GM12878 (cell line): ENCODE measurements around the gene CARD19. TPM values are rescaled to one million over a fixed set of nuclear protein-coding genes. Genes with fewer than 3 reads are reported as not detected.

Experiments
- ATAC-seq: fragments of 200-7000 bp; cut with Tn5 transposase; 3 replicates; pipeline ENCODE4 v1.9.1; 2020; ENCODE audit warnings: mild to moderate bottlenecking, moderate library complexity
- BruUV-seq: library from RNA; stranded (reverse); fragments of 400-500 nt; replicated peaks from 2 replicates; lab custom pipeline; 2021; lab: Mats Ljungman, UMichigan
- CTCF ChIA-PET: fragments of 300-600 bp; sonication (Branson Sonifier 250); formaldehyde crosslinking; extraction: SDS; loops from one replicate; lab custom pipeline; 2021; ENCODE audit warnings: inconsistent platforms; lab: Yijun Ruan, JAX
- POLR2A ChIA-PET: fragments of 350-600 bp; formaldehyde crosslinking; extraction: SDS; loops from one replicate; lab custom pipeline; 2021; ENCODE audit warnings: inconsistent platforms; lab: Charles Lee
- RAD21 ChIA-PET: fragments of 300-600 bp; sonication (Branson Sonifier 250); formaldehyde crosslinking; loops from one replicate; lab custom pipeline; 2023; ENCODE audit warnings: antibody characterized with exemption; ENCODE audit not compliant: unreplicated experiment; lab: Charles Lee
- SMC1A ChIA-PET: fragments of 300-600 bp; sonication (Branson Sonifier 250); formaldehyde crosslinking; loops from one replicate; lab custom pipeline; 2023; ENCODE audit not compliant: unreplicated experiment, uncharacterized antibody; lab: Charles Lee
- DNase-seq: peaks from one replicate; pipeline ENCODE4 v3.0.0-alpha.2; 2011; ENCODE audit warnings: low read depth, low spot score
- FAIRE-seq: peaks from 3 replicates; lab custom pipeline; 2011; peaks lifted over from hg19 to GRCh38; lab: Jason Lieb, UNC
- H2AFZ ChIP-seq: 2 replicates; pipeline ENCODE4 v1.6.0; 2011; ENCODE audit warnings: low read depth, low read length, control low read depth; ENCODE audit not compliant: control insufficient read depth
- H3K27ac ChIP-seq: 2 replicates; pipeline ENCODE4 v1.5.1; 2011; ENCODE audit warnings: control low read depth; ENCODE audit not compliant: control insufficient read depth, insufficient read depth
- H3K27me3 ChIP-seq, 2 experiments: replicated peaks in 1 of 2; 2 replicates each; pipeline versions ENCODE4 v1.6.0 to v1.6.1; 2011; ENCODE audit warnings: low read length in 1 of 2; ENCODE audit not compliant: control insufficient read depth in 2 of 2, insufficient read depth in 2 of 2
- H3K36me3 ChIP-seq, 2 experiments: 2 replicates each; pipeline ENCODE4 v1.5.1; 2011; ENCODE audit warnings: low read length in 1 of 2; ENCODE audit not compliant: control insufficient read depth in 2 of 2, insufficient read depth in 2 of 2
- H3K4me1 ChIP-seq: 2 replicates; pipeline ENCODE4 v1.6.1; 2011; ENCODE audit warnings: mild to moderate bottlenecking, low read length, moderate library complexity, mixed read lengths; ENCODE audit not compliant: control insufficient read depth, insufficient read depth
- H3K4me2 ChIP-seq: 2 replicates; pipeline ENCODE4 v1.6.0; 2011; ENCODE audit warnings: control low read depth; ENCODE audit not compliant: control insufficient read depth, insufficient read depth
- H3K4me3 ChIP-seq: fragments of 200-600 bp; sonication (generic); 2 replicates; pipeline ENCODE4 v1.5.1; 2016
- H3K79me2 ChIP-seq: 2 replicates; pipeline ENCODE4 v1.6.0; 2011; ENCODE audit warnings: low read length; ENCODE audit not compliant: control insufficient read depth, insufficient read depth
- H3K9ac ChIP-seq: 2 replicates; pipeline ENCODE4 v1.8.0; 2011; ENCODE audit warnings: low read length, control low read depth, mixed read lengths; ENCODE audit not compliant: control insufficient read depth, insufficient read depth
- H3K9me3 ChIP-seq: replicated peaks from 3 replicates; pipeline ENCODE4 v1.5.1; 2011; ENCODE audit warnings: mild to moderate bottlenecking, low read length; ENCODE audit not compliant: control insufficient read depth, insufficient read depth
- H4K20me1 ChIP-seq: 2 replicates; pipeline ENCODE4 v1.6.0; 2011; ENCODE audit not compliant: control insufficient read depth, insufficient read depth
- ATF7 ChIP-seq: fragments of 450-650 bp; IDR thresholded peaks from 2 replicates; pipeline ENCODE4 v1.6.1; 2016; ENCODE audit warnings: low read depth, mild to moderate bottlenecking
- ESRRA ChIP-seq: IDR thresholded peaks from 2 replicates; pipeline ENCODE4 v1.6.1; 2012; ENCODE audit warnings: mild to moderate bottlenecking, low read length, improper control_type of control experiment
- IKZF2 ChIP-seq, 2 experiments: fragments of 450-650 bp; IDR thresholded peaks; 2 replicates each; pipeline ENCODE4 v1.6.1; 2017; ENCODE audit warnings: mild to moderate bottlenecking in 2 of 2, moderate library complexity in 2 of 2
- JUND ChIP-seq: IDR thresholded peaks from 2 replicates; pipeline ENCODE4 v1.6.1; 2012; ENCODE audit warnings: low read depth, mild to moderate bottlenecking, low read length, improper control_type of control experiment, moderate library complexity
- MEF2B ChIP-seq: fragments of 450-650 bp; IDR thresholded peaks from 2 replicates; pipeline ENCODE4 v1.6.1; 2018; ENCODE audit warnings: mild to moderate bottlenecking, moderate library complexity; ENCODE audit not compliant: partially characterized antibody, poor library complexity, severe bottlenecking
- MYC ChIP-seq: IDR thresholded peaks from 2 replicates; pipeline ENCODE4 v1.6.1; 2011; ENCODE audit warnings: mild to moderate bottlenecking, low read length, moderate library complexity, inconsistent platforms; ENCODE audit not compliant: insufficient read depth, insufficient replicate concordance, insufficient read length, severe bottlenecking
- NFIC ChIP-seq: IDR thresholded peaks from 2 replicates; pipeline ENCODE4 v1.6.1; 2012; ENCODE audit warnings: low read depth, mild to moderate bottlenecking, inconsistent platforms, low read length, moderate library complexity
- PML ChIP-seq: IDR thresholded peaks from 2 replicates; pipeline ENCODE4 v1.6.1; 2012; ENCODE audit warnings: low read length, inconsistent platforms
- RAD51 ChIP-seq: fragments of 450-650 bp; IDR thresholded peaks from 2 replicates; pipeline ENCODE4 v1.6.1; 2016; ENCODE audit warnings: moderate library complexity, mild to moderate bottlenecking, inconsistent platforms
- RELA ChIP-seq: fragments of 450-650 bp; IDR thresholded peaks from 2 replicates; pipeline ENCODE4 v1.8.0; 2014; ENCODE audit warnings: borderline replicate concordance; ENCODE audit not compliant: partially characterized antibody
- RFX5 ChIP-seq: IDR thresholded peaks from 2 replicates; pipeline ENCODE4 v1.6.1; 2011; ENCODE audit warnings: low read depth, low read length, improper control_type of control experiment
- RUNX3 ChIP-seq: IDR thresholded peaks from 2 replicates; pipeline ENCODE4 v1.6.1; 2012; ENCODE audit warnings: low read length, inconsistent platforms
- SIN3A ChIP-seq: IDR thresholded peaks from 2 replicates; pipeline ENCODE4 v1.6.1; 2012; ENCODE audit warnings: low read depth, low read length, improper control_type of control experiment
- TARDBP ChIP-seq: IDR thresholded peaks from 2 replicates; pipeline ENCODE4 v1.6.1; 2016; ENCODE audit warnings: borderline replicate concordance
- TCF3 ChIP-seq: IDR thresholded peaks from 2 replicates; pipeline ENCODE4 v1.6.1; 2012; ENCODE audit warnings: low read depth, mild to moderate bottlenecking, low read length, borderline replicate concordance; ENCODE audit not compliant: insufficient read depth
- YBX1 ChIP-seq: fragments of 450-650 bp; IDR thresholded peaks from 2 replicates; pipeline ENCODE4 v1.6.1; 2016; ENCODE audit warnings: antibody characterized with exemption
- ZBTB4 ChIP-seq: fragments of 450-650 bp; formaldehyde crosslinking; IDR thresholded peaks from 2 replicates; pipeline ENCODE4 v1.4.0; 2022; ENCODE audit warnings: mild to moderate bottlenecking, moderate library complexity
- WGBS: methylation state at CpG from one replicate; pipeline ENCODE4 v1.1.6; 2016; ENCODE audit warnings: low lambda C conversion rate; ENCODE audit not compliant: insufficient replicate concordance, insufficient coverage; ENCODE audit errors: missing lambda C conversion rate; 5-methylcytosine and 5-hydroxymethylcytosine counted together
- in situ Hi-C: fragments of 300-500 bp; cut with MboI; formaldehyde crosslinking; loops from 9 replicates; pipeline ENCODE4 v1.14.3; 2018; ENCODE audit warnings: mixed read lengths
- intact Hi-C: fragments of 100-400 bp; cut with micrococcal nuclease; formaldehyde crosslinking; loops from one replicate; pipeline ENCODE4 v1.14.2; 2022; ENCODE audit not compliant: unreplicated experiment
- polyA plus RNA-seq, 11 experiments: library from polyadenylated mRNA; depleted of rRNA in 4 of 11; unstranded in 6 of 11; stranded (reverse) in 5 of 11; fragments of >200 nt; fragmentation: Nextera tagmentation in 4 of 11; fragmentation: Illumina TruSeq in 1 of 11; extraction: Ambion mirVana in 4 of 11; extraction: Trizol in 1 of 11; gene quantifications; 1 replicate in 1 of 11; 2 replicates in 10 of 11; pipeline versions ENCODE4 v1.2.1 to v1.2.3, GENCODE V29; 2011 to 2016; ENCODE audit warnings: inconsistent platforms in 2 of 11, missing spikeins in 2 of 11, low read depth in 1 of 11
- total RNA-seq, 4 experiments: library from RNA; depleted of rRNA in 3 of 4; stranded (reverse); fragments of >200 nt in 3 of 4; fragmentation: Illumina TruSeq in 1 of 4; extraction: Trizol in 1 of 4; gene quantifications; 2 replicates each; pipeline versions ENCODE4 v1.2.1 to v1.2.3, GENCODE V29; 2013 to 2021

CARD19 gene
- total and polyA plus RNA-seq, 10 of the 15 experiments (the other 5 are each of a cell fraction or from before 2014, with no cell fraction given): 0.61 to 41.6 (median 19.9) TPM

GRCh38 chr9:93058355-93059010 lies 37.5 kb upstream of the CARD19 start, which contains the start of gene SUSD3:
Gene SUSD3, plus strand, starts transcription at chr9:93058701. Its CDS starts 42 bp downstream, at chr9:93058743.
- Histone ChIP-seq H3K27me3 (no peaks in the 10 kb centered on the region), H4K20me1 (no peaks in the 10 kb centered on the region), H3K9me3 (no peaks in the 10 kb centered on the region), H3K27ac (peak within 1 kb of the TSS; percentile 88), H2AFZ (peak within 1 kb of the TSS; percentile 54), H3K9ac (peak within 1 kb of the TSS; percentile 93), H3K79me2 (peaks cover 40% of the 10 kb centered on the region), H3K4me1 (peaks cover 48% of the 10 kb centered on the region), H3K36me3 (no peaks in the 10 kb centered on the region), H3K4me2 (peak within 1 kb of the TSS; percentile 93), H3K4me3 (peak within 1 kb of the TSS; percentile 81)
- intact Hi-C loops (loop anchor here (5.0 kb wide), 1 partner anchor 56 kb away; no protein-coding TSS in a partner anchor), in situ Hi-C loops (no loop called here)
- no TSS peak for BruUV-seq
- RAD21 ChIA-PET: interaction anchor here (1.4 to 4.6 kb wide), 5 partner anchors 30 to 75 kb away, joined by 6 to 22 read pairs (median 9); partner anchors contain the start of gene NINJ1
- SMC1A ChIA-PET: interaction anchor here (0.9 to 3.2 kb wide), 6 partner anchors 29 to 70 kb away, joined by 3 to 15 read pairs (median 7); no protein-coding TSS in a partner anchor
- peak; percentile 60 for DNase-seq
- CTCF ChIA-PET: interaction anchor here (1.0 to 4.3 kb wide), 4 partner anchors 30 to 102 kb away, joined by 3 to 22 read pairs (median 4); no protein-coding TSS in a partner anchor
- FAIRE-seq: no peak
- POLR2A ChIA-PET: interaction anchor here (1.0 to 3.1 kb wide), 4 partner anchors 35 to 40 kb away, joined by 4 to 36 read pairs (median 4); partner anchors contain the start of gene CARD19
- peak; percentile 77 for ATAC-seq
- 2% methylated on average over 41 of the region's 55 CpGs for WGBS
- no peak for TF ChIP-seq RUNX3
- TF ChIP-seq ATF7: no peak; the same call in 1 of the 2 replicates
- TF ChIP-seq NFIC: no peak
- no peak for TF ChIP-seq ESRRA
- no peak for TF ChIP-seq JUND
- TF ChIP-seq TCF3: no peak
- TF ChIP-seq YBX1: no peak
- TF ChIP-seq ZBTB4 (CRISPR knock-in tag): no peak
- no peak for TF ChIP-seq PML
- TF ChIP-seq SIN3A: no peak; the same call in 1 of the 2 replicates
- TF ChIP-seq RFX5: no peak
- TF ChIP-seq MEF2B: peak; percentile 98
- TF ChIP-seq RAD51: no peak
- TF ChIP-seq MYC: no peak
- no peak for TF ChIP-seq TARDBP
- peak; percentile 95 for TF ChIP-seq IKZF2 (IDR thresholded peaks at IDR 0.05)
- no peak for TF ChIP-seq RELA
